ENCODE results near the gene DNAJC5G.

GRCh38 chr2:27237341-27237945 lies 37.8 kb upstream of the DNAJC5G start:
- TF ChIP-seq CTCF (IDR thresholded peaks at IDR 0.05) (no peak), EZH2 (IDR thresholded peaks at IDR 0.05) (no peak)

All from neural progenitor cell (in vitro differentiated cells).